Measurements from ENCODE around the gene LGR5.

DNA sequence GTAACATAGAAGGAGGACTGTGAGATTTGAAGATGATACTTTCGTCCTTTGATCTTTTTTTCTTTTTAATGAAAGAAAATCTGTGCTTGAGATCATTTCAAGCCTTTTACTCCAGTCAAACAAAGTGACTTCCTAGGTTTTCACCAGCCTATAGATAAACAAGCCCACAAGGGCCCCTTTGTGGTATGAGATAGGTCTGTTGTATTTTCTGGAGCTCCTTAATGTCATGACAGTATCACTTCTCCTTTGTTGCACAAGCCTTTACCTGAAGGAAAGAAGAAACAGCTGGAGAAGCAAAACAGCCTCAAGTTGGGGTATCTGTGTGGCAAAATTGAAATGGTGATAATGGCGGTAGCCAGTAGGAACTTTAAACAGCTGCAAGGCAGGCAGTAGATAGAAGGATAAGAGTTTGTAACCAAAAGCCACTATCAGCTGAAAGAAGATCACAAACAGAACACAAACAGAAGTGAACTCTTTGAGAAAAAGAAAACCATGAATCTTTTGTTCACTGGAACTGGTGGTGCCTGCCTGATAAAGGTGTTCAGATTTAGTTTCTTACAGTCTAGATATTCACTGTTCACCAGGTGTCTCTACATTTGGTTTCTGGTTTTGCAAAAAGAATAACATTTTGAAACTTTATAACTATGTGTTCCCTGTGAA is 96.8 kb downstream of the LGR5 start:
- TF ChIP-seq EZH2 (IDR thresholded peaks at IDR 0.05; ENCODE audit: borderline replicate concordance, low read depth, low read length, severe bottlenecking): no peak
- TF ChIP-seq, protein P1, sequence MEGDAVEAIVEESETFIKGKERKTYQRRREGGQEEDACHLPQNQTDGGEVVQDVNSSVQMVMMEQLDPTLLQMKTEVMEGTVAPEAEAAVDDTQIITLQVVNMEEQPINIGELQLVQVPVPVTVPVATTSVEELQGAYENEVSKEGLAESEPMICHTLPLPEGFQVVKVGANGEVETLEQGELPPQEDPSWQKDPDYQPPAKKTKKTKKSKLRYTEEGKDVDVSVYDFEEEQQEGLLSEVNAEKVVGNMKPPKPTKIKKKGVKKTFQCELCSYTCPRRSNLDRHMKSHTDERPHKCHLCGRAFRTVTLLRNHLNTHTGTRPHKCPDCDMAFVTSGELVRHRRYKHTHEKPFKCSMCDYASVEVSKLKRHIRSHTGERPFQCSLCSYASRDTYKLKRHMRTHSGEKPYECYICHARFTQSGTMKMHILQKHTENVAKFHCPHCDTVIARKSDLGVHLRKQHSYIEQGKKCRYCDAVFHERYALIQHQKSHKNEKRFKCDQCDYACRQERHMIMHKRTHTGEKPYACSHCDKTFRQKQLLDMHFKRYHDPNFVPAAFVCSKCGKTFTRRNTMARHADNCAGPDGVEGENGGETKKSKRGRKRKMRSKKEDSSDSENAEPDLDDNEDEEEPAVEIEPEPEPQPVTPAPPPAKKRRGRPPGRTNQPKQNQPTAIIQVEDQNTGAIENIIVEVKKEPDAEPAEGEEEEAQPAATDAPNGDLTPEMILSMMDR (IDR thresholded peaks at IDR 0.05; ENCODE audit: borderline replicate concordance, extremely low read depth, low read length, poor library complexity, severe bottlenecking): no peak

All from DND-41 (cell line).